Activated T-cell treated with anti-CD3 and anti-CD28 coated beads for 1 hour (primary cell): ENCODE results near the gene C19orf53.
A peak's percentile ranks its signal among the peaks of the same experiment; 100 is the strongest.
"Not testable (repeated sequence)": the region's sequence is repeated elsewhere in the genome, so short reads cannot be mapped to it uniquely, and the experiment has no call there.

ENCODE experiments used
- DNase-seq: peaks from one replicate; pipeline ENCODE4 v3.0.0-alpha.2; 2020; ENCODE audit warnings: low read depth

The C19orf53 gene

GRCh38 chr19:13774217-13775191 lies at the start of gene C19orf53:
Gene C19orf53 (plus strand): TSS chr19:13774456. CDS start chr19:13774478, 22 bp downstream.
- DNase-seq, result peak; percentile 81

GRCh38 chr19:13726323-13726722 lies 47.9 kb upstream of the C19orf53 start:
- no peak for DNase-seq

GRCh38 chr19:13727798-13728197 lies 46.5 kb upstream of the C19orf53 start:
- DNase-seq, result no peak

- no peak for DNase-seq
Measured at GRCh38 chr19:13729859-13730258, 44.4 kb upstream of the C19orf53 start.

- peak; percentile 93 for DNase-seq
Measured at GRCh38 chr19:13731147-13731964, 42.9 kb upstream of the C19orf53 start.

GRCh38 chr19:13732337-13732736 lies 41.9 kb upstream of the C19orf53 start:
- no peak for DNase-seq

GRCh38 chr19:13734751-13735150 lies 39.5 kb upstream of the C19orf53 start:
- DNase-seq, result no peak

GRCh38 chr19:13738073-13738472 lies 36.2 kb upstream of the C19orf53 start:
- DNase-seq, result no peak

- no peak for DNase-seq
Measured at GRCh38 chr19:13741893-13742292, 32.4 kb upstream of the C19orf53 start.

GRCh38 chr19:13742756-13743155 lies 31.5 kb upstream of the C19orf53 start:
- DNase-seq, result no peak

- DNase-seq, result no peak
Measured at GRCh38 chr19:13744174-13744573, 30.1 kb upstream of the C19orf53 start.

GRCh38 chr19:13747098-13747453 lies 27.2 kb upstream of the C19orf53 start:
- no peak for DNase-seq

GRCh38 chr19:13748169-13748828 lies 26.0 kb upstream of the C19orf53 start:
- DNase-seq, result no peak

GRCh38 chr19:13751436-13751835 lies 22.8 kb upstream of the C19orf53 start:
- DNase-seq, result no peak

GRCh38 chr19:13753622-13754021 lies 20.6 kb upstream of the C19orf53 start:
- not testable (repeated sequence) for DNase-seq

GRCh38 chr19:13756210-13756609 lies 18.0 kb upstream of the C19orf53 start:
- no peak for DNase-seq

- DNase-seq, result no peak
Measured at GRCh38 chr19:13757805-13758772, 16.2 kb upstream of the C19orf53 start.

GRCh38 chr19:13758795-13759194 lies 15.5 kb upstream of the C19orf53 start:
- DNase-seq, result no peak

GRCh38 chr19:13761423-13761822 lies 12.8 kb upstream of the C19orf53 start:
- no peak for DNase-seq

GRCh38 chr19:13762635-13763235 lies 11.5 kb upstream of the C19orf53 start:
- no peak for DNase-seq

GRCh38 chr19:13763265-13763664 lies 11.0 kb upstream of the C19orf53 start:
- DNase-seq, result no peak
